Measurements from ENCODE around the gene UBXN7. TPM values are rescaled to one million over a fixed set of nuclear protein-coding genes. Genes with fewer than 3 reads are reported as not detected.
"Not testable (repeated sequence)": the region's sequence is repeated elsewhere in the genome, so short reads cannot be mapped to it uniquely, and the experiment has no call there.

The UBXN7 gene
- total and polyA plus RNA-seq, 2 of the 8 experiments (the other 6 are each of a cell fraction or from before 2014, with no cell fraction given), result 18.5 to 109 TPM

- H3K23ac ChIP-seq (ENCODE audit: insufficient read length); H3K9ac ChIP-seq (replicated peaks in 1 of 4; ENCODE audit: extremely low read depth in 1 of 4, low read depth in 3 of 4, low read length in 3 of 4); FAIRE-seq; H3K79me1 ChIP-seq (ENCODE audit: low read depth, low read length); H2BK5ac ChIP-seq (ENCODE audit: low read depth, low read length); H3K9me3 ChIP-seq (ENCODE audit: insufficient read depth in 2 of 2, low read depth in 1 of 2, low read length in 1 of 2); H3K4me3 ChIP-seq (ENCODE audit: extremely low read depth in 1 of 4, insufficient read depth in 2 of 4, low read depth in 3 of 4, low read length in 4 of 4); H4K91ac ChIP-seq (replicated peaks; ENCODE audit: insufficient read length, low read length); H3K18ac ChIP-seq (ENCODE audit: extremely low read depth, low read length); H2AFZ ChIP-seq (ENCODE audit: low read length); H3K27me3 ChIP-seq (replicated peaks in 1 of 4; ENCODE audit: control insufficient read depth in 3 of 4, extremely low read depth in 1 of 4, insufficient read depth in 3 of 4, low read length in 3 of 4); H2BK120ac ChIP-seq (replicated peaks; ENCODE audit: low read depth, low read length); DNase-seq (ENCODE audit: low read depth in 1 of 2, low spot score in 2 of 2); POLR2A ChIA-PET (ENCODE audit: partially characterized antibody); H4K8ac ChIP-seq (ENCODE audit: extremely low read depth, insufficient read depth, low read length); H2BK20ac ChIP-seq (ENCODE audit: low read length); H3K23me2 ChIP-seq (ENCODE audit: low read depth, low read length); H3K4me1 ChIP-seq (replicated peaks in 1 of 4; ENCODE audit: control insufficient read depth in 3 of 4, insufficient read depth in 4 of 4, low read length in 3 of 4); H4K20me1 ChIP-seq (replicated peaks in 1 of 2; ENCODE audit: control insufficient read depth in 1 of 2, insufficient read depth in 2 of 2, low read length in 2 of 2); H3K27ac ChIP-seq (ENCODE audit: low read depth, low read length); H3K79me2 ChIP-seq (ENCODE audit: control insufficient read depth in 1 of 2, insufficient read depth in 2 of 2, low read length in 2 of 2); H4K5ac ChIP-seq (ENCODE audit: insufficient read length, low read depth, low read length); H2BK15ac ChIP-seq (ENCODE audit: low read length); H3K4me2 ChIP-seq (ENCODE audit: insufficient read depth in 1 of 2, low read depth in 2 of 2, low read length in 2 of 2); H3K4ac ChIP-seq (replicated peaks; ENCODE audit: insufficient read length, low read depth, low read length); H2AK5ac ChIP-seq (ENCODE audit: low read depth, low read length); H3K36me3 ChIP-seq (ENCODE audit: control insufficient read depth in 2 of 4, insufficient read depth in 4 of 4, low read length in 3 of 4); H2BK12ac ChIP-seq (ENCODE audit: low read depth, low read length); H3K56ac ChIP-seq (replicated peaks; ENCODE audit: insufficient read length, low read depth, low read length); H3K14ac ChIP-seq (ENCODE audit: insufficient read length): not testable (repeated sequence)
- CTCF ChIA-PET (ENCODE audit: partially characterized antibody), result interaction anchor here (1.3 to 2.4 kb wide), 2 partner anchors 10 to 20 kb away, joined by 3 to 5 read pairs; no protein-coding TSS in a partner anchor
- 91% methylated on average over 12 of the region's 14 CpGs; no CpG with 5 or more reads in 1 of the 2 experiments for WGBS, 2 experiments (ENCODE audit: extremely low coverage in 1 of 2, insufficient coverage in 1 of 2, insufficient read length in 1 of 2, insufficient replicate concordance in 2 of 2, low coverage in 1 of 2, low lambda C conversion rate in 2 of 2, missing lambda C conversion rate in 1 of 2)
These were observed 88.3 kb downstream of the UBXN7 start for GRCh38 chr3:196343917-196344316.

Data from H1 (cell line).